Fibroblast of villous mesenchyme (primary cell): ENCODE results near the gene PLEKHA5. TPM values are rescaled to one million over a fixed set of nuclear protein-coding genes. Genes with fewer than 3 reads are reported as not detected.

Source experiments
- DNase-seq: peaks from one replicate; pipeline ENCODE4 v3.0.0-alpha.2; 2010; ENCODE audit warnings: low read depth
- H3K4me3 ChIP-seq: 2 replicates; pipeline ENCODE4 v1.5.1; 2011; ENCODE audit warnings: low read depth, mild to moderate bottlenecking, low read length
- CTCF ChIP-seq: IDR thresholded peaks from 2 replicates; pipeline ENCODE4 v1.5.1; 2012; ENCODE audit warnings: low read depth, mild to moderate bottlenecking, low read length; ENCODE audit not compliant: insufficient read depth
- total RNA-seq: library from RNA; depleted of rRNA; stranded (reverse); fragments of >200 nt; gene quantifications from 2 replicates; pipeline ENCODE4 v1.2.3, GENCODE V29; 2012

Gene PLEKHA5
- total RNA-seq, 1 donor, result 37.1 TPM

GRCh38 chr12:19186722-19187661 is 57.5 kb downstream of the PLEKHA5 start:
- peak; percentile 61 for TF ChIP-seq CTCF
- DNase-seq, result peak; percentile 74
- no peak overlapping the region for H3K4me3 ChIP-seq

- DNase-seq, result no peak
- no peak overlapping the region for H3K4me3 ChIP-seq
- no peak for TF ChIP-seq CTCF
Observed at GRCh38 chr12:19189522-19189921, 60.0 kb downstream of the PLEKHA5 start.

- no peak overlapping the region for H3K4me3 ChIP-seq
- no peak for TF ChIP-seq CTCF
- DNase-seq, result no peak
Observed at GRCh38 chr12:19190292-19191031, 60.9 kb downstream of the PLEKHA5 start.

GRCh38 chr12:19191089-19191488 is 61.6 kb downstream of the PLEKHA5 start:
- no peak overlapping the region for H3K4me3 ChIP-seq
- no peak for TF ChIP-seq CTCF
- DNase-seq, result no peak

- DNase-seq, result no peak
- TF ChIP-seq CTCF, result no peak
Observed at GRCh38 chr12:19191563-19191962, 62.0 kb downstream of the PLEKHA5 start.

GRCh38 chr12:19192710-19193109 is 63.2 kb downstream of the PLEKHA5 start:
- H3K4me3 ChIP-seq, result no peak overlapping the region
- no peak for TF ChIP-seq CTCF
- peak; percentile 48 for DNase-seq

More at GRCh38 chr12:19191563-19191962, 62.0 kb downstream of the PLEKHA5 start:
- no peak overlapping the region for H3K4me3 ChIP-seq
